OCI-M1 (cell line): Measurements from ENCODE around the gene HYAL3.

ENCODE experiments used
- DNase-seq: peaks from one replicate; lab custom pipeline; 2025; lab: John Stamatoyannopoulos, UW

HYAL3 gene

GRCh38 chr3:50298836-50299637 lies at the start of gene HYAL3, which contains the start of gene NAA80:
Gene HYAL3, minus strand, starts transcription at chr3:50299405. Its CDS starts 3,803 bp downstream, at chr3:50295602.
Gene NAA80, minus strand, starts transcription at chr3:50299405. Its CDS starts 1,942 bp downstream, at chr3:50297463.
- DNase-seq: peak; percentile 98

- peak; percentile 71 for DNase-seq
These were observed 48.1 kb upstream of the HYAL3 start for GRCh38 chr3:50347187-50347813.

DNA sequence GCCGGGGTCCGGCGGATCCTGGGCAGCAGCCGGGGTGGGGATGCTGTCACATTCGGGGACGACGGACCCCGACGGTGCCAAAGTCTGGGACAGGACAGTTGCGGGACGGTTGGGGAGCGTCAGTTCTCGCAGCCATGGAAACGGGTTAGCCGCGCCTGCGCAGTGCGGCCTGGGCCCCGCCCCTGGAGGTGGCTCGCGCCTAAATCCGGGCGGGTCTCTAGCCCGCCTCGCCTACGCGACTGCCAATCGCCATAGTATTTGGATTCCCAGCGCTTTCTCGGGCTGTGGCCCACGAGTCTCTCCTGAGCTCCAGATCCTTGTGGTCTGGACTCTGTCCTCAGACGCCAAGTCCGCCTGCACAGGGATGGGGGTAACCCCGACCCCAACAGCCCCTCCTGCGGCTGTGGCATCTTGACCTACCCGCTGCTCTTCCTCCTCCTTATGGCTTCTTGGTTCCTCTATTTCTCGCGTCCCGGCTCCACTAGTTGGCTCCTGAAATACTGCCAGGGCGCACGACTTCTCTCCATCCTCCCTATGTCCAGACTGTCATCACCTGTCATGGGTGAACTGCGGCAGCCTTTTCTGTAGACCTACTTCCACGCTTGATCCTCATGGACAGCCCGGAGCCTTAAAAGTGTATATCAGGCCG lies 46.5 kb upstream of the HYAL3 start, which contains the start of gene ZMYND10:
Gene ZMYND10 (minus strand): TSS at position 147 of the 649 bp plus-strand sequence. CDS start 153 bp downstream, outside the sequence.
- no peak for DNase-seq

- DNase-seq: no peak
These were observed 45.8 kb upstream of the HYAL3 start for GRCh38 chr3:50345008-50345407.

GRCh38 chr3:50342813-50343633 lies 43.8 kb upstream of the HYAL3 start:
- no peak for DNase-seq

DNA sequence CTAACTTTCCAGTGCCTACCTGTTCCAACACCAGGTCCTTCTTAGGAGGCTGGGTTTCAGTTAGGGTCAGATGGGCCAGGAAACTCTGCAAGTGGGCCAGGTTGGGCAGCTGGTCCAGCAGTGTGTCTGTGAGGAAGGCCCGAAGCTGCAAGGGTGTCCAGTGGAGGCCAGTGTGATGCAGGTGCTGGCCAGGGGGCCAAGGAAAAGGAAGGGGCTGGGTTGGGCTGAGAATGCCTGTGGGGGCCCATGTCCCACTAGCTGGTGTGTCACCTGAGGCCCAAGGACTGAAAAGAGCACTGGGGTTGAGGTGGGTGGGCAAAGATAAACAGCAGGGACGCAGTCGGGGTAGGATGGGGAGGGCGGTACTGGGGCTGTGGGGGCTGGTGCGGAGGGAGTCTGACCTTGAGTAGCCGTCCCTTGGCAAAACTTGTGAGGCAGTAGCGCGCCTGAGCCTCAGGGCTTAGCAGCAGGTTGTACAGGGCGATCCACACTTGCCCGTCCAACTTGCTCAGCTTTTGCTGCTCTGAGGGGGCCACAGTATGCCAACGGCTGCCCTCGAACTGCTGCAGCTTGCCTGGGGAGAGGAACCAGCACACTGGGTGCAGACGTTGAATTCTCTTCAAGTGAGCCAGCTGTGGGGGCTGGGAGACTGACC lies 42.9 kb upstream of the HYAL3 start:
- no peak for DNase-seq

- DNase-seq: no peak
These were observed 42.3 kb upstream of the HYAL3 start for GRCh38 chr3:50341537-50341936.

DNA sequence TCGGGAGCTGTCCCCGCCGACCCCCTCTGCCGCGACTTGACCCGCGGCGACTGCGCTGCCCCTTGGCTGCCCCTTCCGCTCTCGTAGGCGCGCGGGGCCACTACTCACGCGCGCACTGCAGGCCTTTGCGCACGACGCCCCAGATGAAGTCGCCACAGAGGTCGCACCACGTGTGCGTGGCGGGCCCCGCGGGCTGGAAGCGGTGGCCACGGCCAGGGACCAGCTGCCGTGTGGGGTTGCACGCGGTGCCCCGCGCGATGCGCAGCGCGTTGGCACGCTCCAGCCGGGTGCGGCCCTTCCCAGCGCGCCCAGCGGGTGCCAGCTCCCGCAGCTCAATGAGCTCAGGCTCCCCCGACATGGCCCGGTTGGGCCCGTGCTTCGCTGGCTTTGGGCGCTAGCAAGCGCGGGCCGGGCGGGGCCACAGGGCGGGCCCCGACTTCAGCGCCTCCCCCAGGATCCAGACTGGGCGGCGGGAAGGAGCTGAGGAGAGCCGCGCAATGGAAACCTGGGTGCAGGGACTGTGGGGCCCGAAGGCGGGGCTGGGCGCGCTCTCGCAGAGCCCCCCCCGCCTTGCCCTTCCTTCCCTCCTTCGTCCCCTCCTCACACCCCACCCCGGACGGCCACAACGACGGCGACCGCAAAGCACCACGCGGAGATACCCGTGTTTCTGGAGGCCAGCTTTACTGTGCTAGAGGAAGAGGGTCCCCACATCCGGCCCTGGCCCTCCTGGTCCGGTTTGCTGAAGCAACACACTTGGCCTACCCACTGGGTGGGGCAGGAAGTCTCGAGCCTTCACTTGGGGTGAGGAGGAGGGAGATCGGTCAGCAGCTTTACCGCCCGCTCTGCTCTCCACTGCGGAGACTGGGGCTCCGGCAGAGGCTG lies 41.5 kb upstream of the HYAL3 start, which contains the start of gene RASSF1:
Gene RASSF1 (minus strand): TSS at position 389 of the 882 bp plus-strand sequence. CDS start 31 bp downstream, at position 358.
- DNase-seq: peak; percentile 82

DNA sequence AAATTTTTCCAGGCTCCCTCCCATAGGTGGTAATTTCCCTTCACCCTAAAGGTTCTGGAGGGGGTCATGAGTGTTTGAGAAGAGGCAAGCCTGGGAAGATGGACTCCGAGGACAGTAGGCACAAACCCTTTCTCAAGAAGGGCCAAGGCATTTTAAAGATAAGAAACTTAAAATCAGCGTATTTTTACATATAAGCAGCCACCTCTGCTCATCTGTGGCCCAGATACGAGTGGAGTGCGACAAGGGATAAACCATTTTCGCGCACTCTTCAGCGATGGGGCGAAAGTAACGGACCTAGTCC lies 40.9 kb upstream of the HYAL3 start:
- peak; percentile 51 for DNase-seq

DNA sequence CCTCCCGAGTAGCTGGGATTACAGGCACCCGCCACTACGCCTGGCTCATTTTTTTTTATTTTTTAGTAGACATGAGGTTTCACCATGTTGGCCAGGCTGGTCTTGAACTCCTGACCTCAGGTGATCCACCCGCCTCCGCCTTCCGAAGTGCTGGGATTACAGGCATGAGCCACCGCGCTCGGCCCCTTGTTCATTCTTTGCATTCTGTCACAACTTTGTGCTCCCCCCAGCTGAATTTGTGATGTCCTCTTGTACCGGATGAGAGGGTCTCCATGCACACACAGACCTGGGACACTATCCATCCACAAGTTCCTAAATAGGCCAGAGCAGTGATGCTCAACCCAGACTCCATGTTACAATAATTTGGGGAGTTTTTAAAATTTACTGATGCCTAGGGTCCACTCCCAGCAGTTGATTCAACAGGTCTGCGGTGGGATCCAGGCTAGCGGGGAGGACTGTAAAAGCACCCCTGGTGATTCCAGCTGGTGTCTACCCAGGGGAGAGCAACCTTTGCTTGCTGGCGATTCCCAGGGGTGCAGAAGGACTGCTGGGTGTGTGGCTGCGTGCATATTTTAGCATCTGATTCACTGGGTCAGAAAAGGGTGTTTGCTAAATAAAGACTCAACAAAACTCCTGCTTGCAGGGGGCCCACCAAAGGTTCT lies 40.4 kb upstream of the HYAL3 start:
- peak; percentile 46 for DNase-seq

DNA sequence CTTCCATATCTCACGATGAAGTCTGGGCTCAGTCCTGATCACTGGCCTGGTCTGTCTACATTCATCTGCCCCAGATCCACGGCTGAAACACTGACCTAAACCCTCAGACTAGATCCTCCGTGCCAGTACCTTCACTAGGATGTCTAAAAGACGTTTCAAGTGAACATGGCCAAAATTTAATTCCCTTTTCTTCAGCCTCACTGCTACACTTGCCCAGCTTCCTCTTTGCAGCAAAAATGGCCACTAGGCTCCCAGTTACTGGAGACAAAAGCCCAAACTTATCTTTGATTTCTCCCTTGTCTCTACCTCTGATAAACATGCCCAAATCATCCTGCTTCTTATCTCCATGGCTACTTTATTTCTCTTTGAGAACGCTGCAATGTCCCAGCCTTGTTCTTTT lies 39.8 kb upstream of the HYAL3 start:
- peak; percentile 68 for DNase-seq

DNA sequence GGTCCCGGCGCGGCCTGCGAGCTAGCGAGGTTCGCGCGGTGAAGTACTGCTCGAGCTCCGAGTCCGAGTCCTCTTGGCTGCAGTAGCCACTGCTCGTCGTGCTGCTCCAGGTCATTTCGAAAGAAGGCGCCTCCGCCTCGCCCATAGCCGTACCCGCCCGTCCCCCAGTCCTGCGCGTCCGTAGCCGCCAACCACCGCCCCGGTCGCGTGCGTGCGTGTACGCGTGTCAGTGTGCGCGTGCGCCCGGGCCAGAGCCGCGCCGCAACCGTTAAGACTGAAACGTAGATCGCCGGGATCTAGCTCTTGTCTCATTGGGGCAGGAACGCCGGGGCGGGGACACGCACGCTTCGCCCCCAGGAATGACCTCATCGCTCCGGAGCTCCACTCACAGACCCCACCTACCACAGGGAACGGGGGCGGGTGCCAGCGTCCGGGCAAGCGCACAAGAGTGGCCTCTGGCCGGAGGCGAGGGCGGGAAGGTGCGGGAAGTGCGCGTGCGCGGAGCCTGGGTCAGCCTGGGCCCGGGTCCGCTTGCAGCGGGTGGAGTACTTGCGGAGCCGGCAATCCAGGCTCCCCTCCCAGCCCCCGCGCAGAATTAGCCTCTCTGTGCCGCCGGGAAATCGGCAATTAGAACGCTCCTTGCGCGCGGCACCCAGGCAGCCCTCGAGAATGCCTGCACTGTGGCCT lies 38.1 kb upstream of the HYAL3 start:
- DNase-seq: peak; percentile 97

DNA sequence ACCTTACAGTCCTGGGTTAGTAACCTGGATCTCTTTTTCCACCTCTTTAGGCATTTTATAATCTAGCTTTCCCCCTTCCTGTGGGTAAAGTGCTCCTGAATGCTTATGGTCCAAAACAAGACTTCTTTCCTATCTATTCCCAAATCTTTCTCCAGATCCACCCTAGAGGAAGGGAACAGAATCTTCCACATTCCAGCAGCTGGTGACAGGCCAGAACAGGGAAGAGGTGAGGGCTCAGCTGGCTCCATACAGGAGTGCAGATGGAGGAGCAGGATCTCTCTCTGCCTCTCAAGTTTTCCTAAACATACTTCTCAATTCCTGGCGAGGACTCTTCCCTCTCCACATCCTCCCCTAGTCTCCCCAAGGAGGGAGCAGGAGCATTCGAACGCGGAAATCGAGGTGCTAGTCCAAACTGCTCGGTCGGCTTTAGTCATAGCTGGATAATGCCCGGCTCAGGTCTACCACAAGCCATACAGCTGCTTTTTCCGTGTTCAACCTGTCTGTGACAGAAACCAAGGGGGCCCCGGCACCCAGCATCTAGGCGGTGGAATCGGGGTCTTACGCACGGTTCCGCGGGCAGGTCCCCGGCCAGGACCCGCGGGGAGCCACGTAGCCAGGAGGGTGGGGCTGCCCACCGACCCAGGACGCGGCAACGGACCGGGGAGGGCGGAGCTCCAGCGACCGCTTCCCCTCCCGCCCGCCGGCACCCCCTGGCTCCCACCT lies 37.4 kb upstream of the HYAL3 start:
- DNase-seq: peak; percentile 45

- DNase-seq: no peak
These were observed 35.3 kb upstream of the HYAL3 start for GRCh38 chr3:50334339-50335075.

- no peak for DNase-seq
These were observed 34.6 kb upstream of the HYAL3 start for GRCh38 chr3:50333744-50334328.

GRCh38 chr3:50331364-50331907 lies 32.2 kb upstream of the HYAL3 start:
- no peak for DNase-seq

DNA sequence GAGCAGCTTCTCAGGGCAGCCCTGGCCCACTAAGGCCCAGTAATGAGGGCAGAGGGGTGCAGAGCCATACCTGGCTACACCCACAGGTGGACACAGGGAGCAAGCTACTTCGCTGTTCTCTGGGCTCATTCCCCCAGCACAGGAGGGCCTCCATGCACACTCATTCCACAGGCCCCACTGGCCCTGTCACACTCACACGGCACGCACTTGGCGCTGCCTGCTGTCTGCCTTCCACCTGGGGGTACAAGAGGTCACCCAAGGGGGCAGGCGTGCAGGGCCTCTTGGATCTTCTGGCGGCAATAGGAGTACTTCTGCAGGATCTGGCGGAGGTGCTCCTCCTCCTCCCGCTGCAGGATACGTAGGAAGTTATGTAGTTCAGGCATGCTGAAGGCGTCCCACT lies 31.1 kb upstream of the HYAL3 start:
- no peak for DNase-seq
